ENCODE results near the gene SH3PXD2A.

GRCh38 chr10:103745341-103746247, 109.8 kb downstream of the SH3PXD2A start:
- no peak for TF ChIP-seq EZH2 (IDR thresholded peaks at IDR 0.05; ENCODE audit: borderline replicate concordance, low read depth, low read length, severe bottlenecking)
- TF ChIP-seq CTCF (IDR thresholded peaks at IDR 0.05; ENCODE audit: borderline replicate concordance, extremely low read depth, low read length, poor library complexity, severe bottlenecking), result no peak

Data from DND-41 (cell line).